ENCODE measurements around the gene ASB12.
"Not testable (repeated sequence)": the region's sequence is repeated elsewhere in the genome, so short reads cannot be mapped to it uniquely, and the experiment has no call there.

Gene ASB12, protein sequence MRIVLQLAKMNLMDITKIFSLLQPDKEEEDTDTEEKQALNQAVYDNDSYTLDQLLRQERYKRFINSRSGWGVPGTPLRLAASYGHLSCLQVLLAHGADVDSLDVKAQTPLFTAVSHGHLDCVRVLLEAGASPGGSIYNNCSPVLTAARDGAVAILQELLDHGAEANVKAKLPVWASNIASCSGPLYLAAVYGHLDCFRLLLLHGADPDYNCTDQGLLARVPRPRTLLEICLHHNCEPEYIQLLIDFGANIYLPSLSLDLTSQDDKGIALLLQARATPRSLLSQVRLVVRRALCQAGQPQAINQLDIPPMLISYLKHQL

DNA sequence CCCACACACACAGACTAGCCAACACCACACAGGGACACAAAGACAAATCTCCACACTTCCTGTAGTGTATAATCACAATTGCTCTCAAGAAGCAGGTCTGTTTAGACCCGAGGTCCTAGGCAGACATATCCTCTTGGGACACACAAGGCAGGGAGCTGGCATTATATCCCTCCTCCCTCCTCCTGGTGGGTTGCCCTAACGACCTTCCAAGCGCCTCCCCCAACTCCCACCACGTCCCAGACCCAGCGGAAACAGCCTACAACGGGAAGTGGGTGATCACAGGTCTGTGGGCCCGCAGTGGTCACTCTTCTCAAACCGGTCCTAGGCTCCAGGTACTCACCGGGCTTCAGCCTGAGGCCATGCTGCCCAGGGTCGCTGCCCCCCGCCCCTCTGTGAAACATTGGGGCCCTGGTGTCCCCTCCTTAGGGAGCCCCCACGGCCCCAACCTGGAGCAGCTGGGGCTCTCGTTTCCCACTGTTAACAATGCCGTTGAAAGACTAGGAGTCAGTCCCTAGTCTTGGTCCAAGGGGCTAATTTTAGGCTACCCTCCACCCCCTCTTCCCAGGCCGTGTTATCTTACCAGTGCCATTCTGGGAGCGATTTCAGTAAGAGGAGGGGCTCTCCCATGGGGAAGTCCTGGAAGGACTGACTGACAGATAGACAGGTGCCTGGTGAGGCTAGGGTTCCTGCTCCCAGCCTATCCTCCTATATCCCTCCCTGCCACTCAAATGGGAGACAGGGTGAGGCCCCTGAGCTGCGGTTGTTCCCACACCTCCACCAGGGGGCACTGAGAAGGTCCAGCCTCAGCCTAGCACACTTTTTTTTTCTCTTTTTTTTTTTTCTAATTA lies at the start of gene ASB12:
TSS of gene ASB12 (minus strand) at position 485 of the 848 bp plus-strand sequence. CDS start 4,957 bp downstream, outside the sequence.
- Histone ChIP-seq H3K4me3 (ENCODE audit: low read depth, low read length) (no peak within 1 kb of the TSS), H3K9ac (ENCODE audit: low read depth, low read length) (no peak within 1 kb of the TSS), H3K27me3 (ENCODE audit: control insufficient read depth, insufficient read depth, low read length) (no peaks in the 10 kb centered on the region), H3K4me1 (ENCODE audit: control insufficient read depth, insufficient read depth, low read length) (no peaks in the 10 kb centered on the region), H3K9me3 (ENCODE audit: control insufficient read depth, insufficient read depth, low read length) (peaks cover 5% of the 10 kb centered on the region), H3K36me3 (ENCODE audit: control insufficient read depth, insufficient read depth, low read length) (no peaks in the 10 kb centered on the region)

DNA sequence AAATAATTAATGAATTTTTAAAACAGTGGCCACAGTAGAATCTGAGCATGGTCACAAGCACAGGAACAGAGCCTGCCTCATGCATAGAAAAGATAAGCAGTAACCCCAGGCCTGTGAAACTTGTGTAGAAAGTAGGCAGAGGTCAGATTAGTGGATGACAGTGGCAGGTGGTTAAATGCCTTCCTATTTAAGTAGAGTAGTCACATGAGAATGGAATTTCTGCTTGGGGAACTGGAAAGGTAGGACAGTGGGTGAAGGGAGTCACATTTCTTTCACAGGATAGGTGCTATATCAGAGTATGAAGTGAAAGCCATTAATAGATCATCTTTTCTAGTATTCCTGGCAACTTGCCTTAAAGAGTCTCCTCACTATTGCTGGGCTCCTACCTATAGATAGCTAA lies 34.9 kb upstream of the ASB12 start:
- Histone ChIP-seq H3K9ac (ENCODE audit: low read depth, low read length) (no peak overlapping the region), H3K27me3 (ENCODE audit: control insufficient read depth, insufficient read depth, low read length) (no peaks in the 10 kb centered on the region), H3K4me1 (ENCODE audit: control insufficient read depth, insufficient read depth, low read length) (no peaks in the 10 kb centered on the region)

DNA sequence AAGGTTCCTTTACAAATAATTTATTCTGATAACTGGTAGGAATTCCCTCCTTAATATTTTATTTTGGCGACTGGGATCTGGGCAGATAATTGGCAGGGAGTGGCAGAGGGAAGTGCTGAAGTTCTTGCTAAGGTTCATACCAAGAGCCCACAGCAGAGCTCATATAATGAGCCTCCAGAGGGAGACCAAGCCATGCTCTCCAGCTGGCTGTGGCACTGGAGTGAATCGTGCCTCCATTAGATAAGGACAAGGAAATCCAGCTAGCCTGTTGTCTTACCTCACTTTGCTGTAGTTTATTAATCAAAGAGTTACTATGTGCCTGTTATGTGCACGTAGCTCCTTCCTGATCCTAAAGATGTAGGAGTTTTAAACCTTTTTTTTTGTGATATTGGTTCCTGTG lies 1.3 kb downstream of the ASB12 start:
- Histone ChIP-seq H3K9ac (ENCODE audit: low read depth, low read length) (no peak overlapping the region), H3K4me3 (ENCODE audit: low read depth, low read length) (no peak overlapping the region), H3K27me3 (ENCODE audit: control insufficient read depth, insufficient read depth, low read length) (no peaks in the 10 kb centered on the region), H3K36me3 (ENCODE audit: control insufficient read depth, insufficient read depth, low read length) (no peaks in the 10 kb centered on the region), H3K4me1 (ENCODE audit: control insufficient read depth, insufficient read depth, low read length) (no peaks in the 10 kb centered on the region), H3K9me3 (ENCODE audit: control insufficient read depth, insufficient read depth, low read length) (peaks cover 5% of the 10 kb centered on the region)

More for the DNA sequence above, 34.9 kb upstream of the ASB12 start:
- Histone ChIP-seq H3K36me3 (ENCODE audit: control insufficient read depth, insufficient read depth, low read length) (no peaks in the 10 kb centered on the region), H3K4me3 (ENCODE audit: low read depth, low read length) (no peak overlapping the region), H3K9me3 (ENCODE audit: control insufficient read depth, insufficient read depth, low read length) (no peaks in the 10 kb centered on the region)

DNA sequence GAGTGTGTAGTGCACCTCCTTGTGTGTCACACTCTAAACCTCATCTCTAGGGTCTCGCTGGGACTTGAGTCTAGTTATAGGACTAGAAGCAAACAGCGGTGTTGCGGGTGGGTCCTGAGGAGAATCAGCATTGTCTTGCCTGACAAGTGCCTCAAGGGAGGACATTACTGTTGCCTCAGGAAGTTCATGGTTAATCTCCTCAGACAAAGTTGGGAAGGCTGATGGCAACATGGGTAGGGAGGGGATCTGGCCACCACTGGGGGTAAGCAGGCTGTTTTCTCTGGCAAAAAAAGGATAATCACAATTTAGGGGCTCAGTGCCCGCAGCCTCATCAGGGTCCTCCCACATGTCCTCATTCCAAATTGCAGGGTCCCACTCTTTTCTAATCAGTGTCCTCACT lies 12.4 kb downstream of the ASB12 start:
- no peaks in the 10 kb centered on the region for H3K27me3 ChIP-seq (ENCODE audit: control insufficient read depth, insufficient read depth, low read length)
- no peak overlapping the region for H3K9ac ChIP-seq (ENCODE audit: low read depth, low read length)
- H3K4me1 ChIP-seq (ENCODE audit: control insufficient read depth, insufficient read depth, low read length): no peaks in the 10 kb centered on the region
- no peaks in the 10 kb centered on the region for H3K9me3 ChIP-seq (ENCODE audit: control insufficient read depth, insufficient read depth, low read length)
- no peak overlapping the region for H3K4me3 ChIP-seq (ENCODE audit: low read depth, low read length)
- H3K36me3 ChIP-seq (ENCODE audit: control insufficient read depth, insufficient read depth, low read length): no peaks in the 10 kb centered on the region

DNA sequence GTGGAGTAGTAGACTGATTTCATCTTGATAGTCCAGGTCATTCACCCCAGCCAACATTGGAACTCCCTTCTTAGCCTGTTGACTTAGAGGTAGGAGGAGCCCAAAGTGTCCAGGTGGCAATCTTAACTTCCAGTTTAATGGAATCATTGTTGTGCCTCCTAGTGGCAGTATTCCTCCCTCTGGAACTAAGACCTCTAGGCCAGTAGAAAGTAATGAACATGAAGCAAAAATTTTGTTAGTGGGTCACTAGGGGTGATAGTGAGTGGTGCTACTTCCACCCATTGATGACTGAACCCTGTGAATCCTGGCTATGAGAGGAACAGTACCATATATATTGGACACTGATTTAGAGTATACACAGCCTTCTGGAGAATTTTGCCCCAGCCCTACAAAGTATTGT lies 16.4 kb downstream of the ASB12 start:
- not testable (repeated sequence) for H3K4me3 ChIP-seq (ENCODE audit: low read depth, low read length); H3K9ac ChIP-seq (ENCODE audit: low read depth, low read length); H3K4me1 ChIP-seq (ENCODE audit: control insufficient read depth, insufficient read depth, low read length); H3K36me3 ChIP-seq (ENCODE audit: control insufficient read depth, insufficient read depth, low read length); H3K27me3 ChIP-seq (ENCODE audit: control insufficient read depth, insufficient read depth, low read length); H3K9me3 ChIP-seq (ENCODE audit: control insufficient read depth, insufficient read depth, low read length)

DNA sequence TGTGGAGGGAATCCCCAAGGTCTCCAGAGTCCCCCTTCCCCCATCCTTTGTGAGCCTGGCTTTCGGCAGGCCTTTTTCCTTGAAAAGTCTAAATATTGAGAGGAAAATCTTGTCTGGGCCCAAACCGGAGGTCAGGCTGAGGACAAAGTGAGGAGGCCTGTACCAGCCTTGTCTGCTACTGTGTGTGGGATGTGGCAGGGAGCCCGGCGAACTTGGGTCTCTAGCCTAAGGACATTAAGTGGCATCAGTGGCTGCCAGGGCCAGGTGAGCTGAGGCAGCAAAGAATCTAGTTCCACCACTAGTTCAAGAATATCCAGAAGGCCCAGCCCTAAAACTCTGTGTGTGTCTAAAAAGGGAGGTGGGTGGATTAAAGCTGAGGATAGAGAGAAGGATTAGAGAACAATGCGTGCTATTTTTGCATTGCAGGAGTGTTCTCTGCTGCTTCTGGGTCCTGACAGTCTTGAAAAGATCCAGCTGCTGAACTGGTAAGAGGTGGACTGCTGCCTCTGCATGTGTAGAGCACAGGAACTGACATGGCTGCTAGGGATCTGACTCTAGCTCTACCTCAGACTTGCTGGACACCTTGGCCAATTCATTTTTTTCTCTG lies 23.7 kb downstream of the ASB12 start:
- Histone ChIP-seq H3K9ac (ENCODE audit: low read depth, low read length) (no peak overlapping the region), H3K27me3 (ENCODE audit: control insufficient read depth, insufficient read depth, low read length) (peaks cover 10% of the 10 kb centered on the region), H3K36me3 (ENCODE audit: control insufficient read depth, insufficient read depth, low read length) (no peaks in the 10 kb centered on the region), H3K9me3 (ENCODE audit: control insufficient read depth, insufficient read depth, low read length) (peaks cover 4% of the 10 kb centered on the region), H3K4me1 (ENCODE audit: control insufficient read depth, insufficient read depth, low read length) (peaks cover 3% of the 10 kb centered on the region), H3K4me3 (ENCODE audit: low read depth, low read length) (peak overlapping the region; percentile 65)

DNA sequence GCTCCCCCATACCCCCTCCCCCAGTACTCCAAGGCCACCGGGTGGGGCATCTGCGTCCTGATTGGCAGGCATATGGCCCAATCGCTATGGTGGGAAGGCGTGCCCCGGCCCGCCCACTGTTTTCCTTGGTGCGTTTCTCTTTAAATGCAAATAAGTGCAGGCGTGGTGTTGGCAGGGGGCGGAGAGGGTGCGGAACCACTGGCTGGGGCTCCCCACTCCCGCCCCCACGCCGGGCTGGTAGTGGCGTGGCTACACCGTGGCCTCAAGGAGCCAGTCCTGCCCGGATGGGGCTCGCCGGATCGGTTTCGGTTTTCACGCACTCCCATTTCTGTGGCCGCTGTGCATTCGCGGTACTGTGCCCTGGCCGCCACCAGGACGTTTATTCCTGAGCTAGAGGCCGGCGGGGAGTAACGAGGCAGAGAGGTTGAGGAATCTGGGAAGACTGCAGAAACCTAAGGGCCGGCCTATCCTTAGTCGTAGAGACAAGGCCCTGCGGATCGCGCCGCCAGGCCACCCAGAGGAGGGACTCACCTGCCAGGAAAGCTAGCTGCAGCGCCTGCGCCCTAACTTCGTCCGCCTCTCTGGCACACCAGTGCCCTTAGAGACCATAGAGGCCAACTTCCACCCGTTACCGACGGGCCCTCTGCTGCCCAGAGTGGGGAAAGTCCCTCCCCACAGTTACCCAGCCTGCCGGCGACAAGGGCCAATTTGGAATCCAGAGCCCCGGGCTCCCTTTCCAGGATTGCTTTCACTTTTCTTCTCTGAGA lies 24.5 kb downstream of the ASB12 start:
- H3K4me1 ChIP-seq (ENCODE audit: control insufficient read depth, insufficient read depth, low read length): peaks cover 3% of the 10 kb centered on the region
- peak overlapping the region; percentile 65 for H3K4me3 ChIP-seq (ENCODE audit: low read depth, low read length)
- no peaks in the 10 kb centered on the region for H3K36me3 ChIP-seq (ENCODE audit: control insufficient read depth, insufficient read depth, low read length)
- H3K9ac ChIP-seq (ENCODE audit: low read depth, low read length): no peak overlapping the region
- peaks cover 4% of the 10 kb centered on the region for H3K9me3 ChIP-seq (ENCODE audit: control insufficient read depth, insufficient read depth, low read length)
- H3K27me3 ChIP-seq (ENCODE audit: control insufficient read depth, insufficient read depth, low read length): peaks cover 10% of the 10 kb centered on the region

DNA sequence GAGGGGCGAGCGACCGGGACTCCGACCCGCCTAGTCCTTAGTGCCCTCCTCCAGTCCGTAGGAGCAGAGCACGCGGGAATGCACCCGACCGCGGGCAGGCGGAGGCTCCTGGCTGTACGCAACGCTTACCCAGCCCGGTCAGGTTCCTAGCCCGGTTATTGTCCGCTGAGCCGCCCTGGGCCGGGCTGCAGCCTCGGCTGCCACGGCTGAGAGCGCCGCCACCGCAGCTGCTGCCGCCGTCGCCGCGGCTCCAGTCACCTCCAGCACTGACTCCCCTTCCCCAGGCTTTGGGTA lies 25.0 kb downstream of the ASB12 start, which contains the start of gene AMER1:
TSS of gene AMER1 (minus strand) at position 268 of the 294 bp plus-strand sequence. CDS start 12,422 bp downstream, outside the sequence.
- peak within 1 kb of the TSS; percentile 65 for H3K4me3 ChIP-seq (ENCODE audit: low read depth, low read length)
- H3K4me1 ChIP-seq (ENCODE audit: control insufficient read depth, insufficient read depth, low read length): peaks cover 3% of the 10 kb centered on the region
- no peaks in the 10 kb centered on the region for H3K36me3 ChIP-seq (ENCODE audit: control insufficient read depth, insufficient read depth, low read length)
- H3K9ac ChIP-seq (ENCODE audit: low read depth, low read length): no peak within 1 kb of the TSS
- peaks cover 10% of the 10 kb centered on the region for H3K27me3 ChIP-seq (ENCODE audit: control insufficient read depth, insufficient read depth, low read length)
- H3K9me3 ChIP-seq (ENCODE audit: control insufficient read depth, insufficient read depth, low read length): peaks cover 4% of the 10 kb centered on the region

DNA sequence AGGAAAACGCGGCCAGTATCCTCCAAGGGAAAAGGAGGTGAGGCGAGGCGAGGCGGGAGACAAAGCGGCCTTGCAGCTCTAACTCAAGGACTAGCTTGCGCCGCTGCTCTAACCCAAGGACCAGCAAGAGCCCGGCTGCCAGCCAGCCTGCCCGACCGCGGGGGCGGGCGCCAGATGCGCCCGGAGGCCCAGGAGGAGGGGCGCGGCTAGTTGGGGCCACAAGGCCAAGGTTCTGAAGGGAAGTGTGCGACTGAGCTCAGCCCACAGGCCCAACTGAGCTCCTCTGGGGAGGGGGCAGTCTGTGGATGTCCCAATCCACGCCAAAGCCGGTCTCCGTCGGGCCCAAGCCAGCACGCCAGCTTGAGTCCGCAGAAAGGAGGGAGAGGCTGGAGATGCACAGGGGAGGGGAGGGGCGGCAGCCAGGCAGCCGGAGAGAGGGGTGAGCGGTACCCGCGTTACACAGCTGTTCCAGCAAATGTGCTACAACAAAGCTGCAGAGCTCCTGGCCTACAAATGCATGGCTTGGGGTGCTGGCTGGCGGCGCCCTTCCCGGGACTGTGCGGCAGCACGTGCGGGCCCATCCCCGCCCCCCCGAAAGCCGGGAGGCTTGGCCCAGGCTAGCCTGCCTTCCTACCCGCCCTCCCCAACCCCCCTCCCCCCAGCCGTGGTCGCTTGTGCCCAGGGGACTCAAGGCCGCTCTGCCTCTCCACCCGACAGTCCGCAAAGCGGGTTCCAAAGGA lies 25.5 kb downstream of the ASB12 start:
- Histone ChIP-seq H3K9me3 (ENCODE audit: control insufficient read depth, insufficient read depth, low read length) (peaks cover 4% of the 10 kb centered on the region), H3K4me3 (ENCODE audit: low read depth, low read length) (peak overlapping the region; percentile 55), H3K4me1 (ENCODE audit: control insufficient read depth, insufficient read depth, low read length) (peaks cover 3% of the 10 kb centered on the region), H3K27me3 (ENCODE audit: control insufficient read depth, insufficient read depth, low read length) (peaks cover 10% of the 10 kb centered on the region), H3K9ac (ENCODE audit: low read depth, low read length) (no peak overlapping the region), H3K36me3 (ENCODE audit: control insufficient read depth, insufficient read depth, low read length) (no peaks in the 10 kb centered on the region)

DNA sequence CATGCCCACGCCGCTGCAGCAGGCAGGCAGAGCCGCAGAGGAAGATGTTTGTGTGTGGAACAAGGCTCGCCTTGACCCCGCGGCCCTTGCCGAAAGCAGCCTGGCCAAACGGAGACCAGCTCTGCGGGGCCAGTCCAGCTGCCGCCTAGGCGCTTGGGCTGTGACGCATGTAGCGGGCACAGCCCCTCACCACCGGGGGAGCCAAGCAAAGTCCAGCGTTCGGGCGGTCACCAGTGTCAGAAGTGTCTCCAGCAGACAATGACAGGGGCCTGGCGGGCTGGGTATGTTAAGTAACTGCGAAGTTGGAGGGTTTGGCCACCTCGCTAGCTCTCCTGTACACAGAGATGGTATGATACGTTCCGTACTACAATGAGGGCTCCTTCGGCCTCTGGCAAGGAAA lies 26.2 kb downstream of the ASB12 start:
- Histone ChIP-seq H3K36me3 (ENCODE audit: control insufficient read depth, insufficient read depth, low read length) (no peaks in the 10 kb centered on the region), H3K27me3 (ENCODE audit: control insufficient read depth, insufficient read depth, low read length) (peaks cover 10% of the 10 kb centered on the region), H3K4me3 (ENCODE audit: low read depth, low read length) (peak overlapping the region; percentile 55), H3K9ac (ENCODE audit: low read depth, low read length) (no peak overlapping the region), H3K4me1 (ENCODE audit: control insufficient read depth, insufficient read depth, low read length) (peaks cover 3% of the 10 kb centered on the region), H3K9me3 (ENCODE audit: control insufficient read depth, insufficient read depth, low read length) (peaks cover 4% of the 10 kb centered on the region)
